ENCODE results near the gene BCAR3.

Gene BCAR3

GRCh38 chr1:93614986-93615581 is 66.6 kb downstream of the BCAR3 start:
- no peak for DNase-seq (ENCODE audit: low read depth)

- no peak for DNase-seq (ENCODE audit: low read depth)
Measured at GRCh38 chr1:93614541-93614940, 67.1 kb downstream of the BCAR3 start.

- DNase-seq (ENCODE audit: low read depth), result no peak
Measured at GRCh38 chr1:93613898-93614297, 67.7 kb downstream of the BCAR3 start.

GRCh38 chr1:93612510-93612909 is 69.1 kb downstream of the BCAR3 start:
- DNase-seq (ENCODE audit: low read depth), result no peak

- no peak for DNase-seq (ENCODE audit: low read depth)
Measured at GRCh38 chr1:93611668-93612067, 70.0 kb downstream of the BCAR3 start.

- DNase-seq (ENCODE audit: low read depth), result no peak
Measured at GRCh38 chr1:93609536-93609935, 72.1 kb downstream of the BCAR3 start.

- DNase-seq (ENCODE audit: low read depth), result no peak
Measured at GRCh38 chr1:93608187-93609109, 73.2 kb downstream of the BCAR3 start.

- DNase-seq (ENCODE audit: low read depth), result no peak
Measured at GRCh38 chr1:93607814-93608186, 73.8 kb downstream of the BCAR3 start.

- no peak for DNase-seq (ENCODE audit: low read depth)
Measured at GRCh38 chr1:93605812-93606512, 75.7 kb downstream of the BCAR3 start.

GRCh38 chr1:93605026-93605568 is 76.5 kb downstream of the BCAR3 start:
- no peak for DNase-seq (ENCODE audit: low read depth)

GRCh38 chr1:93604411-93604810 is 77.2 kb downstream of the BCAR3 start:
- DNase-seq (ENCODE audit: low read depth), result no peak

GRCh38 chr1:93603601-93604000 is 78.0 kb downstream of the BCAR3 start:
- DNase-seq (ENCODE audit: low read depth), result no peak

GRCh38 chr1:93603106-93603505 is 78.5 kb downstream of the BCAR3 start:
- no peak for DNase-seq (ENCODE audit: low read depth)

GRCh38 chr1:93602101-93602500 is 79.5 kb downstream of the BCAR3 start:
- DNase-seq (ENCODE audit: low read depth), result no peak

GRCh38 chr1:93601686-93602085 is 80.0 kb downstream of the BCAR3 start:
- no peak for DNase-seq (ENCODE audit: low read depth)

GRCh38 chr1:93600663-93601062 is 81.0 kb downstream of the BCAR3 start:
- no peak for DNase-seq (ENCODE audit: low read depth)

- no peak for DNase-seq (ENCODE audit: low read depth)
Measured at GRCh38 chr1:93599479-93599878, 82.2 kb downstream of the BCAR3 start.

GRCh38 chr1:93598861-93599439 is 82.7 kb downstream of the BCAR3 start:
- DNase-seq (ENCODE audit: low read depth), result no peak

GRCh38 chr1:93598396-93598795 is 83.2 kb downstream of the BCAR3 start:
- no peak for DNase-seq (ENCODE audit: low read depth)

- DNase-seq (ENCODE audit: low read depth), result no peak
Measured at GRCh38 chr1:93597709-93598108, 83.9 kb downstream of the BCAR3 start.

GRCh38 chr1:93596329-93597089 is 85.1 kb downstream of the BCAR3 start:
- DNase-seq (ENCODE audit: low read depth), result no peak

GRCh38 chr1:93595743-93596142 is 85.9 kb downstream of the BCAR3 start:
- no peak for DNase-seq (ENCODE audit: low read depth)

All from stimulated activated CD8-positive, alpha-beta memory T cell treated with anti-CD3 and anti-CD28 coated beads, Interleukin-15, amount 100 ng/mL, for 24 hours (primary cell).